Embryonic facial prominence (tissue), 1 donor: ENCODE results near the gene PNRC1.
"Not testable (repeated sequence)": the region's sequence is repeated elsewhere in the genome, so short reads cannot be mapped to it uniquely, and the experiment has no call there.

Experiments used
- DNase-seq: peaks from one replicate; pipeline ENCODE4 v3.0.0-alpha.2; 2016; ENCODE audit errors: extremely low spot score

The PNRC1 gene

DNA sequence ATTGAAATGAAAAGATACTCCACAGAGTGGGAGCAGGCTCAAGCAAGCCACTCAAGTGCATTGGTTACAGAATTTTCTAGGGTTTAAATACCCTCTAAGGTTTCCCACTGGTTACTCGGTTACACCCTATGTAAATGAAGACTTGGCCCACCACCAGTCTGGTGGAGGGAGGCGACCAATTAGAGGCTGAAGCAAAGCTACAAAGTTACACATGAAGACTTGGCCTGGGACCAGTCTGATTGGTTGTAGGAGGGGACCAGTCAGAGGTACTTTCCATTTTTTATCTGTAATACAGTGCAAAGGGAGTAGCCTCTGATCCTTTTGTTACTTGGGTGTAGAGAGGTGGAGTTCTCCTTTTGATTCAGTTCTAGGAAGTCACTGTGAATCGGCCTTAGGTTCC is 29.7 kb downstream of the PNRC1 start:
- DNase-seq = no peak

DNA sequence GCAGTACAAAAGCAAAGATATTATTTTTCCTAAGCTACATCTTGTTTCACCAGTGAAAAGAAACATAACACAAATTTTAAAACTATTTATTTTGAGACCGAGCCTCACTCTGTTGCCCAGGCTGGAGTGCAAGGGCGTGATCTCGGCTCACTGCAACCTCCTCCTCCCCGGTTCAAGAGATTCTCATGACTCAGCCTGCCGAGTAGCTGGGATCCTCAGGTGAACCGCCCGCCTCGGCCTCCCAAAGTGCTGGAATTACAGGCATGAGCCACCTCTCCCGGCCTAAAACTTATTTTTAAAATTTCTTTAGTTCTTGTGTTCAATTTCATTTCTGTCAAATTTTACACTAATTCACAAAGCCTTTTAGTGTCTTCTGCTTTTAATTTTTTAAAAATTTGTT is 31.4 kb downstream of the PNRC1 start:
- no peak for DNase-seq

DNA sequence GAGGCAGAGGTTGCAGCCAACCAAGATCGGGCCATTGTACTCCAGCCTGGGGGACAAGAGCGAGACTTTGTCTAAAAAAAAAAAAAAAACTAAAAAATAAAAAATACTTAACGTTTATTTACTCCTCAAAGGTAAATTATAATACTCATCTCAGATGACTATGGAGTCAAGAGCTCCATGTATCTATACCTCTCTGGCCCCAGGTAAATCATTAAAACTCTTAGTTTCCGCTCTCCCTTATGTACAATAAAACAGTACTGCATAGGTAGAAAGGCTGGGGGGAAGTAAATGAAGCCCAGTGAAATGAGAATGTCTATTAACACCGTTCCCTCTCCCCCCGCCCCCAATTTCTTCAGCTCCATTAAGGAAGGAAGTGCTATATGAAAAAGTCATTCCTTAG is 36.2 kb downstream of the PNRC1 start:
- DNase-seq = no peak

DNA sequence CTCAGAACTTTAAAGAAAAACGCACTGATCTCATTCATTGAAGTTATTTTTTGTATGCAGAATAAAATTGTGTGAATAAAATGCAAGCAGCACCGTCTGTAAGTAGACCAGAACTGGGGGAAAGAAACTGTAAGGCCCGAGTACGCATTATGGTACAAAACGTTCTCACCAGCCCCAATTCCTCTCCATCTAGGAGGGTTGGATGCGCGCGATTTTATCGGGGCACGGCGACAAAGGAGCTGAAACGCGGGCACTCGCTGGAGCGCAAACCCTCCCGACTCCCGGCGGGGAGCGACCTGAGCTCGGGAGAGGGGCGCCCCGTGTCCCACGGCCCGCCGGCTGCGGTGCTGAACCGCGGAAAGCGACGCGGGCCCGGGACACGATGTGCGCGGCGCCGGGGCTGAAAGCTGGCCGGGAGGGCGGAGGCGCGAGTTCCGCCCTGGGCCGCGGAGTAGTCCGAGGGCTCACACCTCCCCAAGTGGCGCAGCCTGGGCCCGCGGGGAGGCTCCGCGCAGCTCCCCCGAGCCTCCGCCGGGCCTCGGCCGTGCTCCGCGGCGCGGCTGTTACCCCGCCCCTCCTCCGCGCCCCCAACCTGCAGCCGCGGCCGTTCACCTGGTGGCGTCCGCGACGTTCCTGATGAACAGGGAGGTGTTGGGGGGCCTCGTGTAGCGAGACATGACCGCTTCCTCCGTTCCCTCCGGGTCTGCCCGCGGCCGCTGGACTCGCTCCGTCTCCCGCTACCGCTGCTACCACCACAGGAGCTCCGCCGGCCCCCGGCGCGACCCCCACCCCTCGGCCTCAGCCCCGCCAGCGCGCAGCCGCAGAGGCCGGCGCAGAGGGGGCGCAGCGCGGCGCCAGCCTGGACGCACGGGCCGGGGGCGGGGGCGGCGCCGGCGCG is 36.9 kb downstream of the PNRC1 start, which contains the start of gene SRSF12:
TSS of gene SRSF12 (minus strand) at position 861 of the 898 bp plus-strand sequence. CDS start at position 677, 184 bp downstream.
- peak; percentile 21 for DNase-seq

DNA sequence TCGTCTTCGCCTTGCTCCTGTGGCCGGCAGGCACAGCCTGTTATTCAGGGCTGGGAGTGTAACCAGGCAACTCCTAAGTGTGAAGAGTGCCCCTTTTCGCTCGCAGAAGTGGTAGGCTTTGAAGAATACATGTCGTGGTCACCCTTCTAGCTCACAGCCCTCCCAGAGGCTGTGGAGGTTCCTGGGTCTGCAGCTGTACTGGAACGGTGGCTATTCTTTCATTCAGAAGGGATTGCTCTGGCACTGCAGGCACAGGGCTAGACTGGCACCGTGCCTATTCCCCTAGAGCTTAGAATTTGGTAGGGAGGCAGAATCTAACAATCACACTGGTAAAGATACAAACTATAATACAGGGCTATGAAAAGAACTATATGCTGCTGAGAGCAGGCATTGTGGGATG is 38.4 kb downstream of the PNRC1 start:
- no peak for DNase-seq

DNA sequence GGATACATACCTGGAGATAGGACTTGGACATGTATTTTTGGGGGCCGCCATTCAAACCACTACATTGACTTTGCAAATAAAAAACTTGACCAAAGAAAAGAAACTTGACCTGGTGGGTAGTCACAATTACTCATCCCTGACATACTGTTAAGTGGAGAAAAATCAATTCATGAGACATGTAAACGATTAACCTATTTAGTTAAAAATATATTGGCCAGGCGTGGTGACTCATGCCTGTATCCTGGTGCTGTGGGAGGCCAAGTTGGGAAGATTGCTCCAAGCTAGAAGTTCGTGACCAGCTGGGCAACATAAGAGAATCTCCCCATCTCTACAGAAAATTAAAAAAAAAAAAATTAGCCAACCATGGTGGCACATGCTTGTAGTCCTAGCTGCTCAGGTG is 39.8 kb downstream of the PNRC1 start:
- DNase-seq = no peak

DNA sequence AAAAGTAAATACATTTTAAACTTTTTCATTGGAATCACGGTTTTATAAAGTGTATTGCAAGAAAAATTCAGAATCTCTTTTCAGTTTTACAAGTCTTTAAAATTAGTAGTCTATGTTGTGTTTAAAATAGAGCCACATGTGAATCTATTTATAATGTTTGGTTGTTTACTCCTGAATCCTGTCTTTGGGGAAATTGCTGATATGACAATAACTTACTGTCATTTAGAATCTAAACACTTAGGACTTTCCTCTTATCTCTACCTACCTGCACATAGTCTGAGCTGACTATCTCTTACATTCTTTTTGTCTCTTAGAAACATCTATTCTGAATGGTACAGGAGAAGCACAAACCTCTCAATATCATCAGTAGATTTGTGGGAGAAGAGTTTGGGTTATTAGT is 41.4 kb downstream of the PNRC1 start:
- no peak for DNase-seq

DNA sequence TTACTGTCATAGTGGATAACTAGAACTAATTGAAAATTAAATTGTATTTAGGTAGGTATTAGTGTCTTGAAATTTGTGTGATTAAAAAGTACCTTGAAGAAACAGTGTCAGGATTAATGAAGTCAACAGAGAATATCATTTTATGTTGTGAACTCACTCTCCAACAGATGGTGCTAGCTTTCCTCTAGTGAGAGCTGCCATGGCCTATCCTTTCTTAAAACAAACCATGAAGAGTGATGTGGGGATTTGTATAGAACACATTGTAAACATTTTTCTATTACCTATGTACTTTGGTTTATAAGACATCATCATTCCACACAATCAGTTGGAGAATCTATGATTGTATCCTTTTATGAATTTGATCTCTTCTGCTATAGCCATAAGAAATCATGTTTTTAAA is 42.1 kb downstream of the PNRC1 start:
- no peak for DNase-seq

DNA sequence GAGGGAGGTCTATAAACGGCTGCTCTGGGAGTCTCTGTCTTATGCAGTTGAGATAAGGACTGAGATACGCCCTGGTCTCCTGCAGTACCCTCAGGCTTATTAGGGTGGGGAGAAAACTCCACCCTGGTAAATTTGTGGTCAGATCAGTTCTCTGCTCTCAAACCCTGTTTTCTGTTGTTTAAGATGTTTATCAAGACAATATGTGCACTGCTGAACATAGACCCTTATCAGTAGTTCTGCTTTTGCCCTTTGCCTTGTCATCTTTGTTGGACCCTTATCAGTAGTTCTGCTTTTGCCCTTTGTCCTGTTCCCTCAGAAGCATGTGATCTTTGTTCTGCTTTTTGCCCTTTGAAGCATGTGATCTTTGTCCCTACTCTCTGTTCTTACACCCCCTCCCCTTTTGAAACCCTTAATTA is 47.7 kb downstream of the PNRC1 start:
- not testable (repeated sequence) for DNase-seq

DNA sequence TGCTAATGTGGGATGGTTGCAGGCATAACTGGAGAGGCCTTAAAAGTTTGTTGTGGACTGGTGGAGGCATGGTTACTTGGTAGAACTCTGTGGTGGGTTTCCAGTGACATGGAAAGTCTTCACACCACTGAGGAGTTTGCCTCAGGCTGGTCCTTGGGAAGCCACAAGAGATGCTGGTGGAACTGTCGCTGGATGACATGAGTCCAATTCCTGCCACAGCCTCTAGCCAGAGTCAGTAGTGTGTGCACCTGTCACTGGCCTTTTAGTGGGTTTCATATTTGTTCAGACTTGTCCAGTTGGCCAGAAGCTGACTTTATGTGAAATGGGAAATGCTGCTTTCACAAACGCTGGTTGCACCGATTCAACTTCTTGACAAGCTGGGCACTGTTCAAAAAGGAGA is 51.0 kb downstream of the PNRC1 start:
- no peak for DNase-seq

DNA sequence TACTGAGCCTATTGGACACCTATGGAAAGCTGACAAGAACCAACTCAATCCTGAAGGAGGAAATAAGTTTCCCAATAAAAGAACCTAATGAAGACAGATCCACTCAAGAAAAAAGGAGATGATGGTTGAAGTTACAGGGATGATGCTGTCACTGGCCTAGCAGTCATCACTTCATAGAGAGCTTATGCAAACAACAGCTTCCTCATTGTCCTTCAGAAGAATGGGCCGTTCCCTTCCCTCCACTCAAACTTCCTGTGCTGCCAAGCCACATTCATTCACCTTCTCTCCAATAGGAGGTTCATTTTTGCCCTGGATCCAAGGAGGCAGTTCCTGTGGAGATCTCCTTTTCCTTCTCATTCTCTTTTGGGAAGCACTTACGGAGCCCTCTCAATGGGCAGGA is 51.5 kb downstream of the PNRC1 start:
- DNase-seq = no peak

DNA sequence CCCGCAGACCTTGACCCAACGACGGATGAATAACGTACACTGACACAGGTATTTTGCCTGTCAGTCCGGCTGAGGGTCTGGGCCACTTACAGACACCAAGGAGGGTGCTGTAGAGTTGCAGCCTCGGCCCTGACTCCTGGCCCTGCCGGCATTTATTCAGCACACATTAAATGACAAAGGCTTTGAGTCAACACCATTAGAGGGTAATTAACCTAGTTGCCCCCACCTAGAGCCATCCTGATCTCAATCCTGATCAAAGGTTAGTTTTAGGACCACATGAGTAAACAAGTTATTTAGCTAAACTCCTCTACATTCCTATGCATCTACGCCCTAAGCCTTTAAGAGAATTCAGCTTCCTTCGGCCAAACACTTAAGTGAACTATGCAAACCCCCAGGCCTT is 53.4 kb downstream of the PNRC1 start:
- DNase-seq = no peak

DNA sequence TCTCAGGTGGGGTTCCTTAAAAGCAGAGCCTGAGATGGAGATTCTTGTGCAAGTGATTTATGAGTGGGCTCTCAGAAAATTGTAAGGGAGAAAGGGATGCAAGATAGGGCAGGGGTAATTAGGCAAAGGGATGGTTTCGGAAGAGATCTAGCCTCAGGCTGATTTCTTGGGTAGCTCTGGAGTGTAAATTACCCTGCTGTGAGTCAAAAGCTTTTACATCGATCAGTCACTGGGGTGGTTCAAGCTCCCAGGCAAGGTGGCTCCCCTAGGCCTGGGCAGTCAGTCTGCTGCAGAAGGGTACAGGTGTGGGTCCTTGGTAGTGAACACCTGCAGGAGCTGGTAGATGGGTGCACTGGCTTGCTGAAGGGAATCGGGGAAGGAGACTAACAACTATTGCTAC is 54.2 kb downstream of the PNRC1 start:
- no peak for DNase-seq
